ENCODE data around the gene MORF4L2.

The MORF4L2 gene, protein sequence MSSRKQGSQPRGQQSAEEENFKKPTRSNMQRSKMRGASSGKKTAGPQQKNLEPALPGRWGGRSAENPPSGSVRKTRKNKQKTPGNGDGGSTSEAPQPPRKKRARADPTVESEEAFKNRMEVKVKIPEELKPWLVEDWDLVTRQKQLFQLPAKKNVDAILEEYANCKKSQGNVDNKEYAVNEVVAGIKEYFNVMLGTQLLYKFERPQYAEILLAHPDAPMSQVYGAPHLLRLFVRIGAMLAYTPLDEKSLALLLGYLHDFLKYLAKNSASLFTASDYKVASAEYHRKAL

DNA sequence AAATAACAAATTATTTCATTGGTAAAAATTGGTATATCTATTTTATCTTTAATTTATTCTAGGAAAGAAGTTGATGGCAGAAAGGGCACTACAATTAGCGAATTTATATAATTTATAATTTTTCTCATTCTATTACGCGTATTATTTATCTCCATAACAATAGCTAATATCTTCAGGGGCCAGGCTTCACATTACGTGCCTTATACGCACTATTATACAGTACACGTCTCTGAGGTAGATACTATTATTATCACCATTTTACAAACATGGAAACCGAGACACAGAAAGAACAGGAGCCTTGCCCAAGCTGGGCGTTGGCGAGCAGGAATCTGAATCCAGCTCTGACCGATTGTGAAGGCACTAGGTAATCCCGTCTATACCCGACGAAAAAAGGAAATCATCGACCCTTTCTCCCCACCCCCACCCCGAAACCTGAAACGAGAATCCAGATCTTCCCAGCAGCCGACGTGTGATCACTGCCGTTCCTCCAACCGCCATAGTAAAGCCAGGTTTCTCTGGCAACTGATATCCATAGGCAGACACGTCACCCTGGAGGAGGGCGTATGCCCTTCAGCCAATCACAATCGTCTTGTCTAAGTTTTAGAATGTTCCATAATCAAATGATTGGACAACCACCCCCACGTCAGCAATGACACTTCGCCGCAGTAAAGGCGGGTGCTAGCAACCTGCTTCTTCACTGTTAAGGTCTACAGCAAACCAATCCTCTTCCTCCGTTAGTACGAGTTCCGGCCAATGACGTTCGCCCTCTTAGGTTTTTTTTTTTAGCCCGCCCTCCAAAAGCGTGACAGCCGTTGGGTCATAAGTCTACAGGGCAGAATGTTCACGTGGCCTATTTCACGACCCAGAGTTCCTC is at the start of gene MORF4L2:
MORF4L2 (minus strand) TSS at position 501 of the 874 bp plus-strand sequence. CDS start 9,672 bp downstream, outside the sequence.
- DNase-seq, result peak; percentile 86 to 91

DNA sequence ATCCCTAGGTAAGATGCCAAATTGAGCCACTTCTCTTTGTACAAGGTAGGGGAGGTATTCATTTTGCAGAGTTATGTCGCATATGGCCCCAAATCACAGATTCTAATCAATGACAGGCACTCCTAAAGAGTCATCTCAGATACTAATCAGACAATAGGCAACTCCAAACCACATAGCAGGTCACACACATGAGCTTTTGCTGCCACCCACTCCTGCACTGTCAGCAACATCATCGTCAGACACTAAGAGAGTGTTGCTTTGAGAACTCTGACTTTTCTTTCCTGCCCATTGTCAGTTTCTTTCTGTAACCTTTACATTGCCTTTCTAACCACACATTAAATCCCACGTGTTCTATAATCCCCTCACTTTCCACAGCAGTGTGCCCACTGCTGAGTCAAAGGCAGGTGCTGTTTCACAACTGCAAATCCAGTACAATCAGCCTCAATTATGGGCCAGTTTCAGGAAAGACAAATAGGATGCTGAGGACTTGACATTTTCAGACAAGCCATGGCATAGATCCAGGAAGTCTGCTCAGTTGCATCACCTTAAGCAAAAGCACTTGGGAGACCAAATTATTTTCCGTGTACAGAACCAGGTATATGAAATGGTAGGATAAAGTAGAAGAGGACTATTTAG is 47.7 kb upstream of the MORF4L2 start:
- DNase-seq, result no peak

DNA sequence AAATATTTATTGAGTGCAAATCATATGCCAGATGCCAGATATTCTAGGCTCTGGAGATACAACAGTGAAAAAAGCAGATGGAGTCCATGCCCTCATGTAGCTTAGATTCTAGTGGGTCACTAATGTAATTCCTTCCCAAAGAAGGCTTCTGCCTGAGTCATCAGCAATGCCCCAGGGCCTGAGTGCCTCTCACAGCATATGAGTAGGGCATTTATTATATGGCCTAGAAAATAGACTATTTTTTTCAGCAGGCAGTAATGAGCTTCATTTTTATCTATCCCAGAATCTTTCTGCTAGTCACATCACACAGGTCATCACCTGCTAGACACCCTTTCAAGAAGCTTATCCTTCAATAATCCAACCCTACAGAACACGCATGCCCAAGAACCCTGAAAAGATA is 46.5 kb upstream of the MORF4L2 start:
- no peak for DNase-seq

- no peak for DNase-seq
Measured at GRCh38 chrX:103730796-103731493, 44.4 kb upstream of the MORF4L2 start.

- no peak for DNase-seq
Measured at GRCh38 chrX:103730147-103730795, 43.8 kb upstream of the MORF4L2 start.

DNA sequence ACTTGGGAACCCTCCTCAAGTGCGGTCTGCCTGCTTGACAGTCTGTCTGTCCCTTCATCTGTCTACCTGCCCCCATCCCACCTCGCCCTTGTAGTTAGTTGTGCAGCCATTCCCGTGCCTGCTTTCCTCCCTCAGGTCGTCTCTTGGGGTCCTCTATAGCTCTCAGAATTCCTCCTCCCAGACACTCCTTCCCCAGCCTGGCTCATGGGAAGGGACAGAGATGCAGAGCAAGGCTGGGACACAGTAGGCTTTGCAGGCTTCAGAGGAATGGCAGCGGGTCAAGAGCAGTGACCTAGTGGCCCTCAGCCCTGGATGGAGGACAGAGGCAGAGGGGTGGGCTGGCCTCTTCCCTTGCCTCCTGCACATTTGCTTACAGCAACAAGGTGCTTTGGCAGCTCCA is 42.5 kb upstream of the MORF4L2 start:
- DNase-seq, result no peak

GRCh38 chrX:103727115-103727514 is 40.6 kb upstream of the MORF4L2 start:
- DNase-seq, result no peak

GRCh38 chrX:103726477-103726876 is 40.0 kb upstream of the MORF4L2 start:
- no peak for DNase-seq

- no peak for DNase-seq
Measured at GRCh38 chrX:103722505-103722904, 36.0 kb upstream of the MORF4L2 start.

DNA sequence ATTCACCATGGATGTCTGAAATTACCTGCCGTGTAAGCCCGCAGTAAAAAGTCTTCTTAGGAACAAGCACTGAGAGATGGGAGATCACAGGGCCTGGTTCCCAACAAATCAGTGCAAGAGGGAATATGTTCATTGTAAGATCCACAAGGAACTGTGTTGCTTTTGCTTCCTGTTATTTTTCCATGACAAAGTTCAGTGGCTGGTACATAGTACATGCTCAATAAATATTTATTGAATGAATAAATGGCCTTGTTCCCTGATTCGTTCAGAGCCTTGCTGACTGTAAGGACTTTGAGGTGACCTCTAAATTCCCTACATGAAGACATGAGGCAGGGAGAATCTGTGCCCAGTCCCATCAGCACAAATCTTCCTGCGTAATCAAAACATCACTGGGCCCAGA is 31.6 kb upstream of the MORF4L2 start:
- DNase-seq, result no peak

DNA sequence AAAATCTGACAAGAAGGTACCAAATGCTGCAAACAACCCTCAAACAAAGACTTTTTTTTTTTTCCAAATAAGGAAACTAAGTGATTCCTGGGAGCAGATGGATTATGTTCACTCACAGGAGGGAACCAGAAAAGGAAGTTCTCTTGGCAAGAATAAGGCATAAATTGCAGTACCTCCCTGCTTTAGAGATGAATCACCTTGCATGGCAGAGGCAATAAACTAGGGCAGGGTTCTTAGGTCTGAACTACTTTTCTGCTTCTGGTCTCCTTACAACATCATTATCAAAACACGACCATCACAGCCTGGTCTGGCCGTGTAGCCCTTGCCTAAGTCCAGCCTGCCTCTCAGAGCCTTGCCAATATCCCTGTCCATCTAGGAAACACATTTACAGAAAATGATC is 30.5 kb upstream of the MORF4L2 start:
- peak in 1 of 2 experiments; percentile 16 for DNase-seq

DNA sequence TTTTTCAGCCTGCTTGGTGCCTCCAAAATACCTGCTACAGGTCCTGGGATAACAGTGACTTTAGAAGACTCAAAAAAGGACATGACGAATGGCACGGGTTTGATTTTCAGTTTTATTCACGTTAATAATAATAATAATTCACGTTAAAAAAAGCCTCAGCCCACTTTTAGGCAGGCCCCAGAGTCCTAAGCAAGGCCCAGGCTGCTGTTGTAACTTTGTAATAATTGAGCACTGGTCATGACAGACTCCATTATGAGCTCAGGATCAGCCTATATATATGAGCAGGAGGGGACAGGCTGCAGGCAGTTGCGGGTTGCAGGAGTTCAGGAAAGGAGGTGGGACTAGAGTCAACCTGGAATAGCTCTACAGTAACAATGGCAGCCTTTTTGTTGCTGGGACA is 24.1 kb upstream of the MORF4L2 start, which contains the start of gene TMEM31:
TMEM31 (plus strand) TSS at position 301 of the 400 bp plus-strand sequence. CDS start 1,350 bp downstream, outside the sequence.
- no peak for DNase-seq

DNA sequence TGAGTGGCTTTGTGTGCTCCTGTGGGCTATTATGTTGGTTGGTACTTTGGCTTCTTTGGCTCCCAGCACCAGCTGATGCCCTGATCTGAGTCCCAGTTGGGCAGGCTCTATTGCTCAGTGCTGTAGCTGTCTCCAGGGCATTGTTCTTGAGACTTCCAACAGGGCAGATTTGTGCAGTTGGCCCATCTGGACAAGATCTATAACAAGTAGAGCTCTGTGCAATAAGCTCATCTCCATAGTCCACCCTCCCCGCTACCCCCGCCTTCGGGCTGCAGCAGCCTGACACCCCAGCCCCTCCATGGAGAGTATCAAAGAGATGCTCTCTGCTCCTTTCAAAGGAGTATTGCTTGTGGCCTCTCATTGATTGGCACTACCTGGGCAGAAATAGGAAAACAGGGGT is 18.4 kb upstream of the MORF4L2 start:
- DNase-seq, result no peak

DNA sequence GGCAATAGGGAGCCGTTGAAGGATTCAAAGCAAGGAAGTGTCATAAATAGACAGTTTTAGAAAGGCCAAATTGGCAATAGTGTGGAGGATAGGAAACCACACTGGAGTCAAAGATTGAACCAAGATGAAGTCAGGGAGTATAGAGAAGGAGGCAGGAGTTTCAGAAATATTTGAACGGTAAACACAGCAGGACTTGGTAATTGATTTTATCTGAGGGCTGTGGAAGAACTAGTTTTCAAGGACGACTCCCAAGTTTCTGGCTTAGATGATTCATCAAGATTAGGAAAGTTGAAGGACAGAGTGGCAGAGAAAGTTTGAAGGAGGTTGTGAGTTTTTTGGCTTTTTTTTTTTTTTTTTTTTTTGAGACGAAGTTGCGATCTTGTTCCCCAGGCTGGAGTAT is 12.7 kb upstream of the MORF4L2 start:
- no peak for DNase-seq

DNA sequence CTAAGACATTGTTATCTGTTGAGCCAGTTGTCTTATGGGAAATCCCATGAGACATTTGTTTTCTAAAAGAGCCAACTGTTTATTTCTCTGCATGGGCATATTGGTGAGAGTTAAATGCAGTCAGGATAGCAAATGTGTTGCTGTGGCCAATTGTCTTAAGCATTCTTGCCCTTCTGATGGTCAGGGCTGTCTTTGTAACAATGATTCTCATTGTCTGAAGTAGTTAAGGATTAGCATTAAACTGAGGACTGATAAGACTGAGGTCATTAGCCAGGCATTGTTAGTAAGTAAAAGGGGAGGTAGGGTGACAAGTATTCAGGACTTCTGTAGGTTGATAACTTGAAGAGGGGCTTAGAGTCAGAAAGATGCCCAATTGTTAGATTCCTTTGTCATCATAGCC is 11.2 kb upstream of the MORF4L2 start:
- DNase-seq, result no peak

GRCh38 chrX:103691059-103691458 is 4.6 kb upstream of the MORF4L2 start:
- DNase-seq, result no peak

DNA sequence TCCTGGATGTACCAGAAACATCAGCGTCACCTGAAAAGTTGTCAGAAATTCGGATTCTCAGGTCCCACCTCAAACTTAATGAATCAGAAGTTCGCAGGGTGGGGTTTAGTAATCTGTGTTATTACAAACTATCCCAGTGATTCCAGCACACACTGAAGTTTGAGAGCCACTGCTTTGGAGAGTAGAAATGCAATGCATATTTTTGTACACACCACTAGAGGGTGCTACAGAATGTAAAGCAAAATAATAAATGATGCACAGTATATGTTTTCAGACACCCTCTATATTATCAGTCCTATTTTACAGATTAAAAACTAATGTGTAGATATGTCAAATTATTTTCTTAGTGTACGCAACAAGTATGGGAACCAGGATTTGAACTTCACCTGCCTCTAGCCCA is 2.4 kb upstream of the MORF4L2 start:
- DNase-seq, result peak in 1 of 2 experiments; percentile 40

GRCh38 chrX:103687696-103688201 is 1.2 kb upstream of the MORF4L2 start:
- DNase-seq, result peak in 1 of 2 experiments; percentile 21

GRCh38 chrX:103687073-103687695 is 685 bp upstream of the MORF4L2 start:
- DNase-seq, result peak in 1 of 2 experiments; percentile 91

- no peak for DNase-seq
Measured at GRCh38 chrX:103685396-103685795, 1.1 kb downstream of the MORF4L2 start.

DNA sequence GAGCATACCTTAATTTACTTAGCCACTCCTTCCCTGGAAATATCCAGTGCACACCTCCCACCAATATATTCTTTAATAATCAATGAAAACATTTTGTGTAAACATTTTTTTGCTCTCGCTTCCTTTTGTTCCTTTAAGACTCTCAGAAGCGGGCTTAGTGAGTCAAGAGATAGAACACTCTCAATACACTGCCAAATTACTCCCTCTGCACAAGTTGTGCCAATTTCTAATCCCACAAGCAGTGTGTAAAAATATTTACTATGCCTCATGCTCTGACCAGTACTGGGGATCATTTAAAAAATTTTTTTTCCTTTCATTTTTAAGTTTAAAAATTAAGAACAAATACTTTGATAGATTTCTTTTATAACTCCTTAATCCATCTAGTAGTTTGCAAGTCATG is 5.1 kb downstream of the MORF4L2 start:
- DNase-seq, result no peak
